HepG2 (cell line): ENCODE data around the gene ADAMTSL4. TPM values are rescaled to one million over a fixed set of nuclear protein-coding genes. Genes with fewer than 3 reads are reported as not detected.
A peak's percentile ranks its signal among the peaks of the same experiment; 100 is the strongest.

ENCODE experiments used
- ATF5 ChIP-seq: sonication (generic); formaldehyde crosslinking; IDR thresholded peaks from 2 replicates; pipeline ENCODE4 v1.4.0; 2020; ENCODE audit warnings: mild to moderate bottlenecking, low read depth, missing genetic modification reagents
- CENPBD1 ChIP-seq: sonication (generic); formaldehyde crosslinking; IDR thresholded peaks from 2 replicates; pipeline ENCODE4 v1.8.0; 2022; ENCODE audit warnings: missing genetic modification reagents, low read depth, mild to moderate bottlenecking, borderline replicate concordance
- E2F1 ChIP-seq: sonication (generic); formaldehyde crosslinking; IDR thresholded peaks from 2 replicates; pipeline ENCODE4 v1.5.0; 2020; ENCODE audit warnings: missing genetic modification reagents
- GPN1 ChIP-seq: sonication (generic); formaldehyde crosslinking; IDR thresholded peaks from 2 replicates; pipeline ENCODE4 v1.5.1; 2020; ENCODE audit warnings: missing genetic modification reagents, borderline replicate concordance
- HCFC1 ChIP-seq: fragments of 150-350 bp; IDR thresholded peaks from 2 replicates; pipeline ENCODE4 v1.6.1; 2014; ENCODE audit warnings: low read depth, low read length
- HMGA1 ChIP-seq: sonication (generic); formaldehyde crosslinking; conservative IDR thresholded peaks from 2 replicates; pipeline ENCODE4 v1.4.0; 2020; ENCODE audit warnings: missing genetic modification reagents
- NR2F6 ChIP-seq, 2 experiments: IDR thresholded peaks; 2 replicates each; pipeline ENCODE4 v1.6.1; 2016; ENCODE audit warnings: antibody characterized with exemption in 1 of 2, mild to moderate bottlenecking in 1 of 2
- TFAP4 ChIP-seq: sonication (generic); IDR thresholded peaks from 2 replicates; pipeline ENCODE4 v1.6.1; 2016; ENCODE audit warnings: low read depth, borderline replicate concordance
- ZBTB21 ChIP-seq: sonication (generic); formaldehyde crosslinking; IDR thresholded peaks from 2 replicates; pipeline ENCODE4 v1.4.0; 2020; ENCODE audit warnings: missing genetic modification reagents
- ZBTB40 ChIP-seq, 2 experiments: fragments of 450-650 bp in 1 of 2; sonication (generic) in 1 of 2; formaldehyde crosslinking in 1 of 2; IDR thresholded peaks; 2 replicates each; pipeline versions ENCODE4 v1.6.1 to v1.8.0; 2016 to 2022; ENCODE audit warnings: antibody characterized with exemption in 1 of 2, mild to moderate bottlenecking in 1 of 2, missing genetic modification reagents in 1 of 2
- ZNF432 ChIP-seq: sonication (generic); formaldehyde crosslinking; IDR thresholded peaks from 2 replicates; pipeline ENCODE4 v1.5.0; 2020; ENCODE audit warnings: missing genetic modification reagents, mild to moderate bottlenecking, borderline replicate concordance
- ZNF644 ChIP-seq: IDR thresholded peaks from 2 replicates; pipeline ENCODE4 v1.6.1; 2016; ENCODE audit warnings: low read depth
- ZNF691 ChIP-seq: sonication (generic); formaldehyde crosslinking; IDR thresholded peaks from 2 replicates; pipeline ENCODE4 v1.4.0; 2020; ENCODE audit warnings: missing genetic modification reagents, low read depth, mild to moderate bottlenecking, borderline replicate concordance
- ZNF768 ChIP-seq: sonication (generic); formaldehyde crosslinking; IDR thresholded peaks from 2 replicates; pipeline ENCODE4 v1.4.0; 2020; ENCODE audit warnings: missing genetic modification reagents
- polyA plus RNA-seq, 8 experiments: library from polyadenylated mRNA; depleted of rRNA in 3 of 8; stranded (reverse) in 7 of 8; unstranded in 1 of 8; fragments of >200 nt; fragmentation: Illumina TruSeq in 4 of 8; extraction: Trizol in 4 of 8; gene quantifications; 2 replicates each; pipeline versions ENCODE4 v1.2.1 to v1.2.3, GENCODE V29; 2011 to 2016; ENCODE audit warnings: low read depth in 4 of 8, missing spikeins in 1 of 8, mixed read lengths in 1 of 8; ENCODE audit not compliant: insufficient read depth in 1 of 8
- total RNA-seq, 5 experiments: library from RNA; depleted of rRNA; stranded (reverse); fragments of >200 nt; fragmentation: Illumina TruSeq; extraction: Trizol; gene quantifications; 2 replicates each; pipeline ENCODE4 v1.2.3, GENCODE V29; 2016; ENCODE audit warnings: low read depth in 1 of 5

ADAMTSL4 gene
- total and polyA plus RNA-seq, 2 of the 13 experiments (the other 11 are each of a cell fraction or from before 2014, with no cell fraction given) = 3.9 to 16.4 TPM

- TF ChIP-seq ZBTB40 (IDR thresholded peaks at IDR 0.05) = no peak
- no peak for TF ChIP-seq ZBTB40 (CRISPR knock-in tag; IDR thresholded peaks at IDR 0.05)
- TF ChIP-seq ZBTB21 = no peak
- TF ChIP-seq NR2F6 (IDR thresholded peaks at IDR 0.05) = peak; percentile 42; the same call in 1 of the 2 replicates
- peak; percentile 71; the same call in 1 of the 2 replicates for TF ChIP-seq NR2F6 (CRISPR knock-in tag; IDR thresholded peaks at IDR 0.05)
- no peak for TF ChIP-seq CENPBD1 (CRISPR knock-in tag)
- no peak for TF ChIP-seq ZNF691 (CRISPR knock-in tag)
- TF ChIP-seq TFAP4 = peak; percentile 99
- TF ChIP-seq HMGA1 (CRISPR knock-in tag) = no peak
- no peak for TF ChIP-seq HCFC1
- TF ChIP-seq ZNF768 = no peak
- no peak for TF ChIP-seq ZNF432 (CRISPR knock-in tag)
- no peak for TF ChIP-seq ATF5 (CRISPR knock-in tag)
- TF ChIP-seq GPN1 = no peak
- TF ChIP-seq E2F1 (CRISPR knock-in tag) = no peak
- TF ChIP-seq ZNF644 (CRISPR knock-in tag) = no peak
Observed at GRCh38 chr1:150561974-150562445, 12.8 kb downstream of the ADAMTSL4 start (continued).
